ENCODE results near the gene HTATIP2.

HTATIP2 gene

DNA sequence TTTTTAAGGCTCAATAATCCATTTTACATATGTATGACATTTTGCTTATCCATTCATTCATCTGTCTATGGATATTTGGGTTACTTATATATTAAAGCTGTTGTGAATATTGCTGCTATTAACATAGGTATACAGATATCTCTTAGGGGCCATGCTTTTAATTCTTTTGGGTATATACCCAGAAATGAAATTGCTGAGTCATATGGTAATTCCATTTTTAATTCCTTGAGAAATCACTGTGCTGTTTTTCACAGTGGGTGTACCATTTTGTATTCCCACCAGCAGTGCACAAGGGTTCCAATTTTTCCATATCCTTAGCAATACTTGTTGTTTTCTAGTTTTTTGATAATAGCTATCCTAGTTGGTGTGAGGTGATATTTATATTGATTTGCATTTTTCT is 43.0 kb downstream of the HTATIP2 start:
- no peak for TF ChIP-seq ZBTB7A (IDR thresholded peaks at IDR 0.05; ENCODE audit: low read depth)
- no peak for TF ChIP-seq EP300 (IDR thresholded peaks at IDR 0.05; ENCODE audit: borderline replicate concordance)
- TF ChIP-seq RAD21 (IDR thresholded peaks at IDR 0.05; ENCODE audit: low read depth), result no peak
- TF ChIP-seq EGR1 (IDR thresholded peaks at IDR 0.05), result no peak
- TF ChIP-seq, protein P1, sequence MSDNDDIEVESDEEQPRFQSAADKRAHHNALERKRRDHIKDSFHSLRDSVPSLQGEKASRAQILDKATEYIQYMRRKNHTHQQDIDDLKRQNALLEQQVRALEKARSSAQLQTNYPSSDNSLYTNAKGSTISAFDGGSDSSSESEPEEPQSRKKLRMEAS (IDR thresholded peaks at IDR 0.05), result no peak
- TF ChIP-seq FOXM1 (IDR thresholded peaks at IDR 0.05; ENCODE audit: borderline replicate concordance, low read depth), result no peak
- no peak for TF ChIP-seq YY1 (IDR thresholded peaks at IDR 0.05; ENCODE audit: low read depth)
- no peak for TF ChIP-seq TAF1 (IDR thresholded peaks at IDR 0.05; ENCODE audit: low read depth)
- TF ChIP-seq, protein P2, sequence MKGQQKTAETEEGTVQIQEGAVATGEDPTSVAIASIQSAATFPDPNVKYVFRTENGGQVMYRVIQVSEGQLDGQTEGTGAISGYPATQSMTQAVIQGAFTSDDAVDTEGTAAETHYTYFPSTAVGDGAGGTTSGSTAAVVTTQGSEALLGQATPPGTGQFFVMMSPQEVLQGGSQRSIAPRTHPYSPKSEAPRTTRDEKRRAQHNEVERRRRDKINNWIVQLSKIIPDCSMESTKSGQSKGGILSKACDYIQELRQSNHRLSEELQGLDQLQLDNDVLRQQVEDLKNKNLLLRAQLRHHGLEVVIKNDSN (IDR thresholded peaks at IDR 0.05), result no peak
- TF ChIP-seq CEBPB (IDR thresholded peaks at IDR 0.05), result no peak
- no peak for TF ChIP-seq CREB1 (IDR thresholded peaks at IDR 0.05; ENCODE audit: low read depth)
- TF ChIP-seq TEAD4 (IDR thresholded peaks at IDR 0.05), result no peak
- TF ChIP-seq, protein P3, sequence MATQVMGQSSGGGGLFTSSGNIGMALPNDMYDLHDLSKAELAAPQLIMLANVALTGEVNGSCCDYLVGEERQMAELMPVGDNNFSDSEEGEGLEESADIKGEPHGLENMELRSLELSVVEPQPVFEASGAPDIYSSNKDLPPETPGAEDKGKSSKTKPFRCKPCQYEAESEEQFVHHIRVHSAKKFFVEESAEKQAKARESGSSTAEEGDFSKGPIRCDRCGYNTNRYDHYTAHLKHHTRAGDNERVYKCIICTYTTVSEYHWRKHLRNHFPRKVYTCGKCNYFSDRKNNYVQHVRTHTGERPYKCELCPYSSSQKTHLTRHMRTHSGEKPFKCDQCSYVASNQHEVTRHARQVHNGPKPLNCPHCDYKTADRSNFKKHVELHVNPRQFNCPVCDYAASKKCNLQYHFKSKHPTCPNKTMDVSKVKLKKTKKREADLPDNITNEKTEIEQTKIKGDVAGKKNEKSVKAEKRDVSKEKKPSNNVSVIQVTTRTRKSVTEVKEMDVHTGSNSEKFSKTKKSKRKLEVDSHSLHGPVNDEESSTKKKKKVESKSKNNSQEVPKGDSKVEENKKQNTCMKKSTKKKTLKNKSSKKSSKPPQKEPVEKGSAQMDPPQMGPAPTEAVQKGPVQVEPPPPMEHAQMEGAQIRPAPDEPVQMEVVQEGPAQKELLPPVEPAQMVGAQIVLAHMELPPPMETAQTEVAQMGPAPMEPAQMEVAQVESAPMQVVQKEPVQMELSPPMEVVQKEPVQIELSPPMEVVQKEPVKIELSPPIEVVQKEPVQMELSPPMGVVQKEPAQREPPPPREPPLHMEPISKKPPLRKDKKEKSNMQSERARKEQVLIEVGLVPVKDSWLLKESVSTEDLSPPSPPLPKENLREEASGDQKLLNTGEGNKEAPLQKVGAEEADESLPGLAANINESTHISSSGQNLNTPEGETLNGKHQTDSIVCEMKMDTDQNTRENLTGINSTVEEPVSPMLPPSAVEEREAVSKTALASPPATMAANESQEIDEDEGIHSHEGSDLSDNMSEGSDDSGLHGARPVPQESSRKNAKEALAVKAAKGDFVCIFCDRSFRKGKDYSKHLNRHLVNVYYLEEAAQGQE (IDR thresholded peaks at IDR 0.05; ENCODE audit: low read depth), result no peak
- no peak for TF ChIP-seq NFIC (IDR thresholded peaks at IDR 0.05)
- no peak for TF ChIP-seq TCF12 (IDR thresholded peaks at IDR 0.05; ENCODE audit: low read depth)

DNA sequence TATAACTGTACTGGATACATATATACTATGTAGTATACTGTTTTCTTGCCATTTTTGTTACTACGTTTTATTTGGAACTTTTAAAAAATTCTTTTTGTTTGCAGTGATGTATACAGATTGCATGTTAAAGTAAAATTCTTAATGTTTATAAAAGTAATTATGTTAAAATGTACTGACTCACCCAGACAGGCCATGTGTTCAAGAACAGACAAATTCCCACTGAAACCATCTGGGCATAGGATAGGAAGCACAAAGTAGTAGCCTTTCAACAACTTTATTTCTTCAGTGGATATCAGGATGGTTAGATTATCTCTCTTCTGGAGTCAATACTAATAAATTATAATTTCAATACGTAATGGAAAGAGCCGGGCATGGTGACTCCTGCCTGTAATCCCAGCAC is 43.8 kb downstream of the HTATIP2 start:
- no peak for TF ChIP-seq YY1 (IDR thresholded peaks at IDR 0.05; ENCODE audit: low read depth)
- no peak for TF ChIP-seq CREB1 (IDR thresholded peaks at IDR 0.05; ENCODE audit: low read depth)
- no peak for TF ChIP-seq EGR1 (IDR thresholded peaks at IDR 0.05)
- TF ChIP-seq, protein P2 (IDR thresholded peaks at IDR 0.05), result no peak
- no peak for TF ChIP-seq NFIC (IDR thresholded peaks at IDR 0.05)
- TF ChIP-seq, protein P3 (IDR thresholded peaks at IDR 0.05; ENCODE audit: low read depth), result no peak
- no peak for TF ChIP-seq EP300 (IDR thresholded peaks at IDR 0.05; ENCODE audit: borderline replicate concordance)
- no peak for TF ChIP-seq RAD21 (IDR thresholded peaks at IDR 0.05; ENCODE audit: low read depth)
- no peak for TF ChIP-seq TCF12 (IDR thresholded peaks at IDR 0.05; ENCODE audit: low read depth)
- TF ChIP-seq ZBTB7A (IDR thresholded peaks at IDR 0.05; ENCODE audit: low read depth), result no peak

DNA sequence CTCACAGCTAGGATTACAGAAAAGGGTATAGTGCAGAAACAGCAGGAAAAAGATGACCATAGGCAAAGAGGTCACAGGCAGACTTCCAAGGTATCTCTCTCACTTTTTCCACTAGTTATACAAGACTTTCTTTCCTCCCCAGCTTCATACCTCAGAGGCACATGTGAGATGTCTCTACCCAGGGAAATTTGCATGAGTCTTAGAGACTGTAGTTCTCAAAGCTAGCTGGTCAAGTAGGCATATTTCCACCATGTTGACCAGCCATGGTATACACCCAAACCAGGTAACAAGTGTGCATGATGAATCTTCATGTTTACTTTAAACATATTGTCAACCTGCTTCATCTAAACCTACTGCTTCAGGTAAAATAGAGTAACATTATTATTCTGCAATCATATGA is 51.9 kb downstream of the HTATIP2 start:
- TF ChIP-seq TEAD4 (IDR thresholded peaks at IDR 0.05) (no peak), TAF1 (IDR thresholded peaks at IDR 0.05; ENCODE audit: low read depth) (no peak), CREB1 (IDR thresholded peaks at IDR 0.05; ENCODE audit: low read depth) (no peak), EGR1 (IDR thresholded peaks at IDR 0.05) (no peak), RAD21 (IDR thresholded peaks at IDR 0.05; ENCODE audit: low read depth) (no peak), EP300 (IDR thresholded peaks at IDR 0.05; ENCODE audit: borderline replicate concordance) (no peak), NFIC (IDR thresholded peaks at IDR 0.05) (no peak), ZBTB7A (IDR thresholded peaks at IDR 0.05; ENCODE audit: low read depth) (no peak)
- TF ChIP-seq, protein P1 (IDR thresholded peaks at IDR 0.05), result no peak
- TF ChIP-seq, protein P2 (IDR thresholded peaks at IDR 0.05), result no peak
- TF ChIP-seq, protein P3 (IDR thresholded peaks at IDR 0.05; ENCODE audit: low read depth), result no peak

DNA sequence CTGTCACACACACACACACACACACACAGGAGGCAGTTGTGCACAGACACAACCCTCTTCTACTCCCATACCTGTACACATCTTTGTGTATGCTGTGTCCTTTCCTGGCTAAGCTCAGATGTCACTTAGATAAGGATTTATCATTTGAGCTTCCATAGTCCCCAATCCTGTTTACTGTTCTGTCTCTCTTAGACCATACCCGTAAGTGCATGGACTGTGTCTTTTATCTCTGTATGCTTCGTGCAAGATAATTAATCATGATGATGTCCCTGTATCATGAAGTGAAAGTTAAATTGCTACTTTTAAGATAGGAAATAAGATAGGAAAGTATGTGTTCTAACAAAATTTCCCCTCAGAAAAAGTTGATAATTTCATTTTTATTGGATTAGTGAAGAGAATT is 54.3 kb downstream of the HTATIP2 start:
- TF ChIP-seq, protein P1 (IDR thresholded peaks at IDR 0.05), result no peak
- no peak for TF ChIP-seq ZBTB7A (IDR thresholded peaks at IDR 0.05; ENCODE audit: low read depth)
- no peak for TF ChIP-seq TCF12 (IDR thresholded peaks at IDR 0.05; ENCODE audit: low read depth)
- TF ChIP-seq EGR1 (IDR thresholded peaks at IDR 0.05), result no peak
- TF ChIP-seq FOXM1 (IDR thresholded peaks at IDR 0.05; ENCODE audit: borderline replicate concordance, low read depth), result no peak
- TF ChIP-seq, protein P2 (IDR thresholded peaks at IDR 0.05), result no peak
- TF ChIP-seq YY1 (IDR thresholded peaks at IDR 0.05; ENCODE audit: low read depth), result no peak
- TF ChIP-seq TAF1 (IDR thresholded peaks at IDR 0.05; ENCODE audit: low read depth), result no peak
- no peak for TF ChIP-seq TEAD4 (IDR thresholded peaks at IDR 0.05)
- TF ChIP-seq EP300 (IDR thresholded peaks at IDR 0.05; ENCODE audit: borderline replicate concordance), result no peak
- no peak for TF ChIP-seq CEBPB (IDR thresholded peaks at IDR 0.05)
- TF ChIP-seq, protein P3 (IDR thresholded peaks at IDR 0.05; ENCODE audit: low read depth), result no peak
- no peak for TF ChIP-seq CREB1 (IDR thresholded peaks at IDR 0.05; ENCODE audit: low read depth)

Measured in Ishikawa (cell line).